ENCODE results near the gene USP30.

DNA sequence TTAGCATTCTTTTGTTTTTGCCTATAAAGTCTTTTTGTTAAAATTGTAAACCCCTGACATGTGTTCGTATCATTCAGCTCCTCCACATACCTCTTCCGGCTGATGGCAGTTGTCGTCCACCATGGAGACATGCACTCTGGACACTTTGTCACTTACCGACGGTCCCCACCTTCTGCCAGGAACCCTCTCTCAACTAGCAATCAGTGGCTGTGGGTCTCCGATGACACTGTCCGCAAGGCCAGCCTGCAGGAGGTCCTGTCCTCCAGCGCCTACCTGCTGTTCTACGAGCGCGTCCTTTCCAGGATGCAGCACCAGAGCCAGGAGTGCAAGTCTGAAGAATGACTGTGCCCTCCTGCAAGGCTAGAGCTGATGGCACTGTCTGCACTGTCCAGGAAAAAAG lies 33.2 kb downstream of the USP30 start:
- no peak for TF ChIP-seq POLR2A (IDR thresholded peaks at IDR 0.05)
- TF ChIP-seq, protein P1, sequence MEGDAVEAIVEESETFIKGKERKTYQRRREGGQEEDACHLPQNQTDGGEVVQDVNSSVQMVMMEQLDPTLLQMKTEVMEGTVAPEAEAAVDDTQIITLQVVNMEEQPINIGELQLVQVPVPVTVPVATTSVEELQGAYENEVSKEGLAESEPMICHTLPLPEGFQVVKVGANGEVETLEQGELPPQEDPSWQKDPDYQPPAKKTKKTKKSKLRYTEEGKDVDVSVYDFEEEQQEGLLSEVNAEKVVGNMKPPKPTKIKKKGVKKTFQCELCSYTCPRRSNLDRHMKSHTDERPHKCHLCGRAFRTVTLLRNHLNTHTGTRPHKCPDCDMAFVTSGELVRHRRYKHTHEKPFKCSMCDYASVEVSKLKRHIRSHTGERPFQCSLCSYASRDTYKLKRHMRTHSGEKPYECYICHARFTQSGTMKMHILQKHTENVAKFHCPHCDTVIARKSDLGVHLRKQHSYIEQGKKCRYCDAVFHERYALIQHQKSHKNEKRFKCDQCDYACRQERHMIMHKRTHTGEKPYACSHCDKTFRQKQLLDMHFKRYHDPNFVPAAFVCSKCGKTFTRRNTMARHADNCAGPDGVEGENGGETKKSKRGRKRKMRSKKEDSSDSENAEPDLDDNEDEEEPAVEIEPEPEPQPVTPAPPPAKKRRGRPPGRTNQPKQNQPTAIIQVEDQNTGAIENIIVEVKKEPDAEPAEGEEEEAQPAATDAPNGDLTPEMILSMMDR (IDR thresholded peaks at IDR 0.05): no peak

Measured in body of pancreas (tissue), 4 donors.